ENCODE measurements around the gene BRI3BP.

The BRI3BP gene

DNA sequence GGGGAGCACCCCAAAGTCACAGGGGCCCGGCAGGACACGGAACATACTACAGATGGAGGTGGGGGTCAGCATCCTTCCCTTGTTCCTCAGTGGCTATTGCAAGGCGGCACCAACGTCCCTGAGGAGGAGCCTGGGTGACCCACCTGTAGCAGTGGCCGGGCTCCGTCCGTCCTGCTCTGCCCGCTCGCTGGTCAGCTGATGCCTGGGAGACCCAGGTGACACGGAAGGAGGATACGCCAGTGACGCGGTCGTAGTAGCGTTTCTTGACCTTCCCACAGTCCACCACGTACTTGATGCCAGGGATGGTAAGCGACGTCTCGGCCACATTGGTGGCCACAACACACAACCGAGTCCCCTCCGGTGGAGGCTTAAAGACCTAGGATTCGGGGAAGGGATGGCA, 29.2 kb upstream of the BRI3BP start:
- TF ChIP-seq, protein P1, sequence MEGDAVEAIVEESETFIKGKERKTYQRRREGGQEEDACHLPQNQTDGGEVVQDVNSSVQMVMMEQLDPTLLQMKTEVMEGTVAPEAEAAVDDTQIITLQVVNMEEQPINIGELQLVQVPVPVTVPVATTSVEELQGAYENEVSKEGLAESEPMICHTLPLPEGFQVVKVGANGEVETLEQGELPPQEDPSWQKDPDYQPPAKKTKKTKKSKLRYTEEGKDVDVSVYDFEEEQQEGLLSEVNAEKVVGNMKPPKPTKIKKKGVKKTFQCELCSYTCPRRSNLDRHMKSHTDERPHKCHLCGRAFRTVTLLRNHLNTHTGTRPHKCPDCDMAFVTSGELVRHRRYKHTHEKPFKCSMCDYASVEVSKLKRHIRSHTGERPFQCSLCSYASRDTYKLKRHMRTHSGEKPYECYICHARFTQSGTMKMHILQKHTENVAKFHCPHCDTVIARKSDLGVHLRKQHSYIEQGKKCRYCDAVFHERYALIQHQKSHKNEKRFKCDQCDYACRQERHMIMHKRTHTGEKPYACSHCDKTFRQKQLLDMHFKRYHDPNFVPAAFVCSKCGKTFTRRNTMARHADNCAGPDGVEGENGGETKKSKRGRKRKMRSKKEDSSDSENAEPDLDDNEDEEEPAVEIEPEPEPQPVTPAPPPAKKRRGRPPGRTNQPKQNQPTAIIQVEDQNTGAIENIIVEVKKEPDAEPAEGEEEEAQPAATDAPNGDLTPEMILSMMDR (IDR thresholded peaks at IDR 0.05; ENCODE audit: low read depth, low read length) = no peak

DNA sequence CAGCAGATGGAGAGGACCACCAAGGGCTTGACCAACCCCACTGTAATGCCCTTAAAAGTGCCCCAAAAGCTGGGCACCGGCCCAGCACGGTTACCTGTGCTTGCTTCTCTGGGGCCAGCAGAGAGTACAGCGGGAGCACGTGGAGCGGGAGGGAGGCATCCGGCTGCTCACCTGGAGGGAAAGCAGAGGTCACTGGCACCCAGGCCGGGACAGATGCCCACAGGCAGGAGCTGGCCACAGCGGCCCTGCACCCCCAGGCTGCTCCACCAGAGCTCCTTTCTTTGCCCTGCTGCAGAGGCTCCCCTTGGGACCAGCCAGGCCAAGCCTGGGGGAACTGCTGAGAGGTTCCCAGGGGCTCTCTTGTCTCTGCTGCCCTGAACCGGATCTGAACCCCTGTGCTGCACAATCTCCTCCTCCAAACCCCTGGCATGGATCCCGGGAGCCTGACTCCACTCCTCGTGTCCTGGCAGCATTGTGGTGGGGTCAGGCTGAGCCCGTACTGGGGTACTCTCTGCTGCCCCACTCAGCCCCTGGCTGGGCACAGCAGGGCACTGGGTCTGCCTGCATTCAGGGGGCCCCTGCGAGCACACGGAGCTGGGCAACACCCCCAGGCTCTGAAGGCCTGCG, 28.5 kb upstream of the BRI3BP start:
- TF ChIP-seq, protein P1 (IDR thresholded peaks at IDR 0.05; ENCODE audit: low read depth, low read length) = no peak
- no peak overlapping the region for H3K4me3 ChIP-seq (ENCODE audit: low read depth, low read length)

More for the DNA sequence above, 29.2 kb upstream of the BRI3BP start:
- H3K4me3 ChIP-seq (ENCODE audit: low read depth, low read length) = no peak overlapping the region

DNA sequence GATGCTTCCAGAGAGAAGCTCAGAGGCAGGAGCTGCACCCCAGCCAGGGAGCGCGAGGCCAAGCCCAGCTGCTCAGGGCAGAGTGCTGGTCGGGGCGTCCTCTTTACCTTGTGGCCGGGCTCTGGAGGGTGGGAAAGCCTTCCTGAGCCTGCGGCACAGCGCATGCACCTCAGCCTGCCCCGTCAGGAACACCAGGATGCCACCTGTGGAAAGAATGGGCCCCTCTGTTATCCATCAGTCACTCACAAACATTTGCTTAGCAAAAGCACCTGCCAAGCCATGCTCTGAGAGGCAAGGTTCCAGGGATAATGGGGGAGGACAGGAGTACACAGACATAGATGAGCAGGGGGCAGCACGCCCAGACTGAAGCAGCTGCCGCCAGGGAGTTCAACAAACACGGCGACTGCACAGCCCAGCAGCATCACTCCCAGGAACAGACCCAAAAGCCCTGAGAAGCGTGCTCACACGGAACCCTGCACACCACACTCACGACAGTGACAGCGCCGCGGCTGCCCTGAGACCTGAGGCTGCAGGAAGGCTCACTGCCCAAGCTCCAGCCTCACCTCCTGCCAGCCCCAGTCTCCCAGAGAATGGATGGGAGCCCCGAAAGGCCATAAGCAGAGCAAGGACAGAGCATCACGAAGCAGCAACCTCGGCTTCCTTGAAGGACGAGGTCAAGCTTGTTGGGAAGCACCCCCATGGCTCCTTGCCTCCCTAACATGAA, 26.3 kb upstream of the BRI3BP start:
- TF ChIP-seq, protein P1 (IDR thresholded peaks at IDR 0.05; ENCODE audit: low read depth, low read length) = no peak
- no peak overlapping the region for H3K4me3 ChIP-seq (ENCODE audit: low read depth, low read length)

DNA sequence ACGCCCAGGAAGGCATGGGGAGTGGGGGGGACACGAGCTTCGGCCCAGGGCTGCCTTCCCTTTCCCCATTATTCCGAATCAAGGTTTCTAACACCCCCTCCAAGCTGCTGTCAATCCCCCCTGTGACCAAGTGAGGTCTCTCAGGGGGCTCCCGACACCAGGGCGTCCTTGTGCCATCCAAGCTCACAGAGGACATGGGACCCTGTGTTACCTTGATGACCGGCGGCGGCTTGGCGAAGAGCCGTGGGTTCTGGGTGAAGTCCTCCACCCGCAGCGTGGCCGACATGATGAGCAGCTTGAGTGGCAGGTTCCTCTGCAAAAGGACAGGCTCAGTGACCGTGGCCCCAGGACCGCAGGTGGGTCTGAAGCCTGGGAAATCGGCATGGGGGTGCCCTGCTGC, 24.8 kb upstream of the BRI3BP start:
- TF ChIP-seq, protein P1 (IDR thresholded peaks at IDR 0.05; ENCODE audit: low read depth, low read length) = no peak

DNA sequence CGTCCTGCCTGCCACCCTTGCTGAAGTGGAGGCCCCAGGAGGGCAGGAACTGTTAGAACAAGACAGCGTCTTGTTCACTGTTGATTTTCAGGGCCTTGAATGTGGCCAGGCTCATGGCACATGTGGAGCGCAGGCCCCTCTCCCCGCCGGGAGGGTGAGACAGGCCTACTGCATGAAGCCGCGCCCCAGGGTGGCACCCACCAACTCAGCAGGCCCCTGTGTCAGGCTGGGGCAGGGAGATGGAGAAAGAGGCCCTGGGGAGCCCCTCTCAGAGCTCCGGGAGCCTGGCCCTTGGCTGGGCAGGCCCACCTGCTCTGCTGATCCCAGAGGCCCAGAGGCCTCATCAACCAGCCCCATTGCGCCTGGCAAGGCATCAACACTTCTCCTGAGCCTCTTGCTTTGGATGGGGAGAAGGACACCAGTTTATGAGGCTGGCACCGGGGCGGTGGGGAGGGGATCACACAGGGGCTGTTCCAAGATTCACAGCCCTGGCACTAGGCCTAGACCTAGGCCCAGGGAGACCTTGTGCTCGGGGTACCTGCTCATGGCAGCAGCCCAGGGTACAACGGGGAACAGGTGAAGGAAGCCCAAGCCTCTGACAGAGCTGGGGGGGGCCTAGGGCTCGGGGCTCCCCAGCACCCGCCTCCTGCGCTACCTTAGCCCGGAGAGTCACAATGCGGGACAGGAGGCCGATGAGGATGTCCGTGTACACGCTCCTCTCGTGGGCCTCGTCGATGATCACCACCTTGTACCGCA, 22.6 kb upstream of the BRI3BP start:
- TF ChIP-seq, protein P1 (IDR thresholded peaks at IDR 0.05; ENCODE audit: low read depth, low read length) = no peak
- no peak overlapping the region for H3K4me3 ChIP-seq (ENCODE audit: low read depth, low read length)

More for the DNA sequence above, 24.8 kb upstream of the BRI3BP start:
- H3K4me3 ChIP-seq (ENCODE audit: low read depth, low read length) = no peak overlapping the region

DNA sequence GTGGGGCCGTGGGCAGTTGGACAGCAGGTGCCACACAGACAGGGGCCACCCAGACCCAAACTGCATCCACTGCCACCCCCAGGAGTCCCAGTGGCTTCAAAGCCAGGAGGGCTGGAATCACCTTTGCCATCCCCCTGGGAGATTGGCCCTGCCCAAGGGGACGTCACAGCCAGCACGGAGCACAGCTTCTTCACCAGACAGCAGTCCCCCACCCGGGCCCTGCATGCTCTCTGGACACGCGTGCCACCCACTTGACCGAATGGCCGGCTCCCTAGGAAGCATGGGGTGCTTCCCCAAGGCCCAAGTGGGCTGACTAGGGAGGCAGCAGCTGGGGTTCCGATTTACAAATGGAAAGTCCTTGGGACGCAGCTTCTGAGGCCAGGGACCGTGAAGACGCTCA, 21.8 kb upstream of the BRI3BP start:
- no peak overlapping the region for H3K4me3 ChIP-seq (ENCODE audit: low read depth, low read length)
- TF ChIP-seq, protein P1 (IDR thresholded peaks at IDR 0.05; ENCODE audit: low read depth, low read length) = no peak

DNA sequence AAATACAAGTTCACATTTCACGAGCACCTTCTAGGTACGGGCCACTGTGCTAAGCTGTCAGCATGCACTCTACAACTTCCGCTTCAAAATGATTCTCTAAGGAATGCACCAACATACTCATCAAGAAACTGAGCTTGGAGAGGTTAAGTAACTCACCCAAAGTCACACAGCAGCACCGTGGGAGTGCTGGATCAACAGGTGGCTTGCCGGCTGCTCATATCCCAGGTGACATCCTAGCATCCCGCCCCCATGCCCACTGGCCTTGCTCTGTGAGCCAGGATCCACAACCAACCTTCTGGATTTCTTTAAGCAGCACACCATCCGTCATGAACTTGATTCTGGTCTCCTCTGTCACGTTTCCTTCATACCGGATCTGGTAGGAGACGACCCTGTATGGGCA, 21.2 kb upstream of the BRI3BP start:
- TF ChIP-seq, protein P1 (IDR thresholded peaks at IDR 0.05; ENCODE audit: low read depth, low read length) = no peak
- H3K4me3 ChIP-seq (ENCODE audit: low read depth, low read length) = no peak overlapping the region

Data from WI38 (cell line).